ENCODE data around the gene NFAT5. TPM values are rescaled to one million over a fixed set of nuclear protein-coding genes. Genes with fewer than 3 reads are reported as not detected.
"Not testable (repeated sequence)": the region's sequence is repeated elsewhere in the genome, so short reads cannot be mapped to it uniquely, and the experiment has no call there.

NFAT5 gene
- total RNA-seq, 2 donors from 2014 or later, result 38.1 to 38.9 TPM

GRCh38 chr16:69725480-69726312, 159.9 kb downstream of the NFAT5 start:
- intact Hi-C loops (cut with DNase I), result no loop called here
- no peak for ATAC-seq
- Histone ChIP-seq H3K4me1 (peaks cover 15% of the 10 kb centered on the region), H3K9me3 (no peaks in the 10 kb centered on the region), H3K27ac (peak overlapping the region; percentile 8 to 72 (median 41)), H3K27me3 (no peaks in the 10 kb centered on the region), H3K36me3 (replicated peaks in 1 of 2; ENCODE audit: insufficient read depth in 1 of 2, low read depth in 2 of 2) (no peaks in the 10 kb centered on the region), H3K4me3 (peak overlapping the region; percentile 9 to 27)
- TF ChIP-seq POLR2A (IDR thresholded peaks at IDR 0.05), result no peak
- no peak for TF ChIP-seq CTCF (IDR thresholded peaks at IDR 0.05)
- DNase-seq, result no peak
- WGBS, 2 donors, result 61% methylated on average over 31 to 32 of the region's 32 CpGs

GRCh38 chr16:69726313-69727060, 160.7 kb downstream of the NFAT5 start, which contains the start of gene NQO1:
NQO1 (minus strand) TSS chr16:69726560; CDS start chr16:69726439, 121 bp downstream.
- H3K4me3 ChIP-seq, result peak within 1 kb of the TSS; percentile 9 to 27
- H3K27me3 ChIP-seq, result no peaks in the 10 kb centered on the region
- peak; percentile 99 for ATAC-seq
- intact Hi-C loops (cut with DNase I), result no loop called here
- peak within 1 kb of the TSS; percentile 8 to 72 (median 54) for H3K27ac ChIP-seq
- 1 to 3% methylated on average over 7 to 31 of the region's 31 CpGs for WGBS, 2 donors
- TF ChIP-seq CTCF (IDR thresholded peaks at IDR 0.05) (no peak), POLR2A (IDR thresholded peaks at IDR 0.05) (peak; percentile 23 to 65 (median 50))
- H3K36me3 ChIP-seq (replicated peaks in 1 of 2; ENCODE audit: insufficient read depth in 1 of 2, low read depth in 2 of 2), result no peaks in the 10 kb centered on the region
- H3K4me1 ChIP-seq, result peaks cover 15% of the 10 kb centered on the region
- H3K9me3 ChIP-seq, result no peaks in the 10 kb centered on the region
- peak; percentile 88 to 95 (median 92) for DNase-seq

DNA sequence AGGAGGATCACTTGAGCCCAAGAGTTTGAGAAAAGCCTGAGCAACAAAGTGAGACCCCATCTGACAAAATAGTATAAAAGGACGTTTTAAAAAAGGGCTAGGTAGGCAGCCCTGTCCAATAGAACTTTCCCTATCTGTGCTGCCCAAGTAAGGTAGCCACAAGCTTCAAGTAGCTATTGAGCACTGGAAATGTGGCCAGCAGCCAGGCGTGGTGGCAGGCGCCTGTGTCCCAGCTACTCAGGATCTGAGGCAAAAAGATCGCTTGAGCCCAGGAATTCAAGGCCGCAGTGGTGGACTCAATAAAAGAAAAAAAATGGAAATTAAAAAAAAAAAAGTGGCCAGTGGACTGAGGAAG, 162.1 kb downstream of the NFAT5 start:
- TF ChIP-seq CTCF (IDR thresholded peaks at IDR 0.05), result no peak
- no peak for TF ChIP-seq POLR2A (IDR thresholded peaks at IDR 0.05)
- Histone ChIP-seq H3K27ac (no peak overlapping the region), H3K4me3 (no peak overlapping the region), H3K36me3 (replicated peaks in 1 of 2; ENCODE audit: insufficient read depth in 1 of 2, low read depth in 2 of 2) (no peaks in the 10 kb centered on the region), H3K9me3 (no peaks in the 10 kb centered on the region), H3K27me3 (no peaks in the 10 kb centered on the region), H3K4me1 (peaks cover 15% of the 10 kb centered on the region)
- intact Hi-C loops (cut with DNase I), result no loop called here
- ATAC-seq, result no peak
- whole genome bisulfite sequencing, 2 donors, result 60 to 78% methylated on average over 5 of the region's 5 CpGs
- DNase-seq, result peak in 1 of 4 donors; percentile 41

DNA sequence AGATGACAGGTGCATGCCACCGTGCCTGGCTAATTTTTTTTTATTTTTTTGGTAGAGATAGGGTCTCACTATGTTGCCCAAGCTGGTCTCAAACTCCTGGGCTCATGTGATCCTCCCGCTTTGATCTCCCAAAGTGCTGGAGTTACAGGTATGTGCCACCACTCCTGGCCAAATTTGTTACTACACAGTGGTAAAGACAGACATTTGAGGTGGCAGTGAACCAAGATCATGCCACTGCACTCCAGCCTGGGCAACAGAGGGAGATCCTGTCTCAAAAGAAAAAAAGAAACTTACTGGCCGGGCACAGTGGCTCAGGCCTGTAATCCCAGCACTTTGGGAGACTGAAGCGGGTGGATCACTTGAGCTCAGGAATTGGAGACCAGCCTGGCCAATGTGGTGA, 163.3 kb downstream of the NFAT5 start:
- H3K9me3 ChIP-seq; H3K36me3 ChIP-seq (replicated peaks in 1 of 2; ENCODE audit: insufficient read depth in 1 of 2, low read depth in 2 of 2); H3K4me3 ChIP-seq; H3K27ac ChIP-seq; intact Hi-C loops (cut with DNase I); ATAC-seq; DNase-seq; H3K27me3 ChIP-seq: not testable (repeated sequence)
- H3K4me1 ChIP-seq, result peaks cover 15% of the 10 kb centered on the region
- 75 to 89% methylated on average over 3 to 4 of the region's 4 CpGs for WGBS, 2 donors

- H3K9me3 ChIP-seq; intact Hi-C loops (cut with DNase I); H3K36me3 ChIP-seq (replicated peaks in 1 of 2; ENCODE audit: insufficient read depth in 1 of 2, low read depth in 2 of 2); DNase-seq; ATAC-seq; H3K4me1 ChIP-seq; H3K27ac ChIP-seq; H3K27me3 ChIP-seq; H3K4me3 ChIP-seq: not testable (repeated sequence)
- 88 to 95% methylated on average over 4 to 5 of the region's 5 CpGs for WGBS, 2 donors
Observed at GRCh38 chr16:69731280-69731679, 165.5 kb downstream of the NFAT5 start.
